Stimulated activated effector memory CD8-positive, alpha-beta T cell treated with anti-CD3 and anti-CD28 coated beads, Interleukin-12 subunit alpha, Interleukin-12 subunit beta, amount 100 ng/mL, for 72 hours (primary cell): ENCODE results near the gene UGT1A7.
"Not testable (repeated sequence)": the region's sequence is repeated elsewhere in the genome, so short reads cannot be mapped to it uniquely, and the experiment has no call there.

Source experiments
- ATAC-seq: fragments of 150-1000 bp; cut with Tn5 transposase; 2 replicates; pipeline ENCODE4 v1.10.0; 2021
- DNase-seq, 2 donors: peaks; one replicate each; pipeline ENCODE4 v3.0.0; 2021 to 2022; ENCODE audit warnings: low spot score in 2 of 2
- H3K27ac Mint-ChIP-seq: one replicate; pipeline ENCODE4 v1.8.0; 2022; ENCODE audit warnings: mild to moderate bottlenecking, mixed read lengths
- H3K36me3 Mint-ChIP-seq: one replicate; pipeline ENCODE4 v1.8.0; 2022; ENCODE audit warnings: mild to moderate bottlenecking, mixed read lengths
- H3K4me1 Mint-ChIP-seq: one replicate; pipeline ENCODE4 v1.8.0; 2022; ENCODE audit warnings: mixed read lengths
- H3K4me3 Mint-ChIP-seq: one replicate; pipeline ENCODE4 v1.8.0; 2022; ENCODE audit warnings: mild to moderate bottlenecking, mixed read lengths
- H3K9me3 Mint-ChIP-seq: one replicate; pipeline ENCODE4 v1.8.0; 2022; ENCODE audit warnings: mixed read lengths

Gene UGT1A7

GRCh38 chr2:233728723-233729301 is 47.1 kb downstream of the UGT1A7 start, which contains the start of gene UGT1A3:
Gene UGT1A3, plus strand, starts transcription at chr2:233729042. Its CDS starts 85 bp downstream, at chr2:233729127.
- no peak within 1 kb of the TSS for H3K27ac Mint-ChIP-seq
- H3K4me3 Mint-ChIP-seq = no peak within 1 kb of the TSS
- H3K9me3 Mint-ChIP-seq = no peaks in the 10 kb centered on the region
- H3K36me3 Mint-ChIP-seq = no peaks in the 10 kb centered on the region
- ATAC-seq = no peak
- DNase-seq = no peak
- H3K4me1 Mint-ChIP-seq = no peaks in the 10 kb centered on the region

- not testable (repeated sequence) for H3K27ac Mint-ChIP-seq, H3K4me1 Mint-ChIP-seq, H3K9me3 Mint-ChIP-seq, H3K4me3 Mint-ChIP-seq, H3K36me3 Mint-ChIP-seq, ATAC-seq, DNase-seq
These were observed 55.4 kb downstream of the UGT1A7 start for GRCh38 chr2:233736868-233737653.

- no peaks in the 10 kb centered on the region for H3K4me1 Mint-ChIP-seq
- DNase-seq = no peak
- ATAC-seq = no peak
- no peak overlapping the region for H3K4me3 Mint-ChIP-seq
- no peak overlapping the region for H3K27ac Mint-ChIP-seq
- H3K36me3 Mint-ChIP-seq = no peaks in the 10 kb centered on the region
- H3K9me3 Mint-ChIP-seq = no peaks in the 10 kb centered on the region
These were observed 59.2 kb downstream of the UGT1A7 start for GRCh38 chr2:233740870-233741269.

GRCh38 chr2:233743464-233744259 is 62.0 kb downstream of the UGT1A7 start:
- Mint-ChIP-seq H3K36me3 (no peaks in the 10 kb centered on the region), H3K27ac (no peak overlapping the region), H3K9me3 (no peaks in the 10 kb centered on the region), H3K4me1 (no peaks in the 10 kb centered on the region), H3K4me3 (no peak overlapping the region)
- DNase-seq (no peak), ATAC-seq (no peak)

- no peaks in the 10 kb centered on the region for H3K4me1 Mint-ChIP-seq
- H3K9me3 Mint-ChIP-seq = peaks cover 6% of the 10 kb centered on the region
- H3K36me3 Mint-ChIP-seq = no peaks in the 10 kb centered on the region
- no peak overlapping the region for H3K4me3 Mint-ChIP-seq
- ATAC-seq (no peak), DNase-seq (no peak)
- H3K27ac Mint-ChIP-seq = no peak overlapping the region
These were observed 63.5 kb downstream of the UGT1A7 start for GRCh38 chr2:233745073-233745755.

GRCh38 chr2:233745838-233746237 is 64.1 kb downstream of the UGT1A7 start:
- H3K4me1 Mint-ChIP-seq, H3K9me3 Mint-ChIP-seq, H3K36me3 Mint-ChIP-seq, H3K27ac Mint-ChIP-seq, H3K4me3 Mint-ChIP-seq, ATAC-seq, DNase-seq: not testable (repeated sequence)

GRCh38 chr2:233746475-233747282 is 65.0 kb downstream of the UGT1A7 start:
- H3K36me3 Mint-ChIP-seq = no peaks in the 10 kb centered on the region
- DNase-seq (no peak), ATAC-seq (no peak)
- no peaks in the 10 kb centered on the region for H3K4me1 Mint-ChIP-seq
- no peak overlapping the region for H3K4me3 Mint-ChIP-seq
- no peak overlapping the region for H3K27ac Mint-ChIP-seq
- peaks cover 10% of the 10 kb centered on the region for H3K9me3 Mint-ChIP-seq

- no peak for DNase-seq
- no peaks in the 10 kb centered on the region for H3K4me1 Mint-ChIP-seq
- no peaks in the 10 kb centered on the region for H3K36me3 Mint-ChIP-seq
- H3K27ac Mint-ChIP-seq = no peak overlapping the region
- H3K4me3 Mint-ChIP-seq = no peak overlapping the region
- H3K9me3 Mint-ChIP-seq = peaks cover 11% of the 10 kb centered on the region
- ATAC-seq = no peak
These were observed 65.5 kb downstream of the UGT1A7 start for GRCh38 chr2:233747283-233747544.

GRCh38 chr2:233750689-233751088 is 69.0 kb downstream of the UGT1A7 start:
- H3K9me3 Mint-ChIP-seq = peaks cover 11% of the 10 kb centered on the region
- not testable (repeated sequence) for H3K36me3 Mint-ChIP-seq, H3K4me3 Mint-ChIP-seq, H3K4me1 Mint-ChIP-seq, ATAC-seq, H3K27ac Mint-ChIP-seq, DNase-seq

- H3K4me3 Mint-ChIP-seq, DNase-seq, H3K4me1 Mint-ChIP-seq, H3K27ac Mint-ChIP-seq, ATAC-seq, H3K36me3 Mint-ChIP-seq: not testable (repeated sequence)
- peaks cover 11% of the 10 kb centered on the region for H3K9me3 Mint-ChIP-seq
These were observed 69.7 kb downstream of the UGT1A7 start for GRCh38 chr2:233751212-233752009.

- DNase-seq (no peak), ATAC-seq (no peak)
- H3K4me3 Mint-ChIP-seq = no peak overlapping the region
- H3K27ac Mint-ChIP-seq = no peak overlapping the region
- no peaks in the 10 kb centered on the region for H3K36me3 Mint-ChIP-seq
- H3K9me3 Mint-ChIP-seq = peaks cover 7% of the 10 kb centered on the region
- H3K4me1 Mint-ChIP-seq = no peaks in the 10 kb centered on the region
These were observed 73.3 kb downstream of the UGT1A7 start for GRCh38 chr2:233754872-233755611.

- no peaks in the 10 kb centered on the region for H3K4me1 Mint-ChIP-seq
- H3K9me3 Mint-ChIP-seq = peaks cover 2% of the 10 kb centered on the region
- no peaks in the 10 kb centered on the region for H3K36me3 Mint-ChIP-seq
- no peak for DNase-seq
- no peak for ATAC-seq
- H3K4me3 Mint-ChIP-seq = no peak overlapping the region
- H3K27ac Mint-ChIP-seq = no peak overlapping the region
These were observed 74.9 kb downstream of the UGT1A7 start for GRCh38 chr2:233756429-233757081.

- H3K4me1 Mint-ChIP-seq = no peaks in the 10 kb centered on the region
- H3K27ac Mint-ChIP-seq = no peak overlapping the region
- H3K4me3 Mint-ChIP-seq = no peak overlapping the region
- H3K9me3 Mint-ChIP-seq = no peaks in the 10 kb centered on the region
- no peaks in the 10 kb centered on the region for H3K36me3 Mint-ChIP-seq
- no peak for DNase-seq
- ATAC-seq = no peak
These were observed 76.4 kb downstream of the UGT1A7 start for GRCh38 chr2:233758141-233758540.
